Erythroblast (primary cell): ENCODE measurements around the gene RUNX3.

Source experiments
- DNase-seq, 2 experiments: peaks; one replicate each; lab custom pipeline; 2025; lab: John Stamatoyannopoulos, UW
- GATA1 ChIP-seq: IDR thresholded peaks from 2 replicates; pipeline ENCODE4 v1.6.1; 2011; ENCODE audit warnings: low read depth, mild to moderate bottlenecking, control low read depth, low read length, moderate library complexity
- POLR2A ChIP-seq: IDR thresholded peaks from 2 replicates; pipeline ENCODE4 v1.6.1; 2011; ENCODE audit warnings: mild to moderate bottlenecking, low read length

Gene RUNX3

DNA sequence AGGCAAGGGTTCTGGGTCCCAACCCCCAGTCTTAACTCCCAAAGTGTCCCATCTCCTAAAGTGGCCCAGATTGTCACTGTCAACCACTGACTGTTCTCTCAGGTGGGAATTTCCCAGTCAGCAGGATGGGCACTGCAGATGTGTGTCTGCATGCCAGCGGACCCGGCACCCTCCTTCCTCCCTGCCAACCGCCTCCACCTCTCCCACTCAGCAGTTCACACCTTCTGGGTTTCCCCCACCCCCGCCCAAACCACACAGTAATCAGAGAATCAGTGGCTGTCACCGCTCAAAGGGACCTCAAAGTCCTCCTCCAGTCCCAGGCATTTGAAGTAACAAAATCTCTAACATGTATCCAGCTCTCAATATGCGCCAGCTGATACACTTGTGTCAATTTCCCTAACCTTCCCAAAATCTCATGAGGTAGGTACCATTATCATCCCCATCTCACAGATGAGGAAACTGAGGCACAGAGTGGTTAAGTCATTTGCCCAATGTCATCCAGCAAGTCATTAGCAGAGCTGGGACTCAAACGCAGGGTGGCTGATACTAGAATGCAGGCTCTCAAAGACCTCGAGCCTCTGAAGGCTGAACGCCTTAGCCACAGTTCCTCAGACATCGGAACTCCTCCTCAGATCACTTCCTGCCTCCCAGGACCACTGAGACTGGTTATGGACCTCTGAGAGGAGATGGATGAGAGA, 4.8 kb downstream of the RUNX3 start:
- no peak for DNase-seq
- TF ChIP-seq GATA1 (no peak), POLR2A (no peak)

DNA sequence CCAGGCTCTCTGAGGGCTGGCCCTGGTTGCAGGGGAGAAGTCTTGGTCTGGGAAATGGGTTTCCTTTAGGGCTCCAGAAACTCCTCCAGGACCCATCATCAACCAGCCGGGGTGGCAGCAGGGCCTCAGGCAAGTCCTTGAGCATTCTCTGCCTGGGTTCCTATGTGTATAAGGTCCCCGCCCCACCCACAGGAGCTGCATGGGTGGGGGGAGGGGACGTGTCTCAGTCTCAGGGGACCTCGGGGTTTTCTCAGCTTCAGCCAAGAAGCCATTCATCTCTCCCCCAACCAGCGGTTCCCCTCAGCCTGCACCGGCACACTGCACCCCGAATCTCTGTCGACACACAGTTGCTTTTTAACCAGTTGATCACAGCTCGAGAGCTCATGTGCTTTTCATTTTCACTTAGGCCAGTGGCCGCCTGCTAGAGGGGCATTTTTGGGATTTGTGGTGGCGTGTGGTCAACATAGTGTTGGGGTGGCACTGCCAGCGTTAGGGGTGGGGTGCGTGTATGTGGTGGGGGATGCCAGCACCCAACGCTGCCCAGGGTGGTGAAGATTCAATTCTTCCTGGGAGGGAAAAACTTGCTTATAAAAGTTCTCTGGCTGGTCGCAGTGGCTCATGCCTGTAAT, 6.5 kb downstream of the RUNX3 start:
- TF ChIP-seq GATA1 = no peak
- no peak for DNase-seq

DNA sequence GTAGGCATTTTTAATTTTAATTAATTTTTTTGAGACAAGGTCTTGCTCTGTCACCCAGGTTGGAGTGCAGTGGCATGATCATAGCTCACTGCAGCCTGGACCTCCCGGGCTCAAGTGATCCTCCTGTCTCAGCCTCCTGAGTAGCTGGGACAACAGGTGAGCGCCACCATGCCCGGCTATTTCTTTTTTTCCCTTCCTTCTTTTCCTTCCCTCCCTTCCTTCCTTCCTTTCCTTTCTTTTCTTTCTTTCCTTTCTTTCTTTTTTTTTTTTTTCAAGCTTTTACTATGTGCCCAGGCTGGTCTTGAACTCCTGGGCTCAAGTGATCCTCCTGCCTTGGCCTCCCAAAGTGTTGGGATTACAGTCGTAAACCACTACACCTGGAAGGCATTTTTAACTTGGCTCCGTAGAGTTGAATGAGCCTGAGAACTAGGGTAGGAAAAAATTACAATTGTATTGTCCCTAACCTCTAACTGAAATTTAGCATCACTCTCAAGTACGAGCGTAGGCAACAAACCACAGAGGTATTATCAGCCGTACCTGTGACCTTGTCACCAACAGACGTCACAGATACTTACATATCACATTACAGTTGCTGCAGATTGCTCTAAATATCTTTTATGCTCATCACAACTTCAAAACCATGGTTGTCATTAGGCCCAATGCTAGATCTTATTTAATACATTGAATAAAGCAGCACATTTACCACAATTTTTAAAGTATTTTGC, 8.0 kb downstream of the RUNX3 start:
- no peak for DNase-seq
- no peak for TF ChIP-seq GATA1
- TF ChIP-seq POLR2A = no peak

DNA sequence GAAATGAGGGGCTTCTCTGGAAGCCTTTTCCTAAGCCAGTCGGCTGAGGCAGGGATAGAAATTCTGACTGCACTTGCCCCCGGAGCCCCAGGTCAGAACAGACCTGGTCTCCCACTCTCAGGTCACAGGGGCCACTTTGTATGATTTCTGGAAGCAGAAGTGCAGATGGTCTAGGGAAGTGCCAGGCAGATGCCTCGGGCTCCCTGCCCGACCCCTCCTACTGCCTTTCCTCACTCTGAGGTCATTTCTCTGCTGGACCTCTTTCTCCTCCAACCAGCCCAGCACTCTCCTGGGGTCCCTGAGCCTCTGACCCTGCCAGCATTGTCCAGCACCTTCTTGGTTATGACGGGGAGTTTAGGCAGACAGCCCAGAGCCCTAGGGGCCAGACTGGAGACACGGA, 8.7 kb downstream of the RUNX3 start:
- no peak for DNase-seq
- TF ChIP-seq POLR2A (no peak), GATA1 (no peak)

DNA sequence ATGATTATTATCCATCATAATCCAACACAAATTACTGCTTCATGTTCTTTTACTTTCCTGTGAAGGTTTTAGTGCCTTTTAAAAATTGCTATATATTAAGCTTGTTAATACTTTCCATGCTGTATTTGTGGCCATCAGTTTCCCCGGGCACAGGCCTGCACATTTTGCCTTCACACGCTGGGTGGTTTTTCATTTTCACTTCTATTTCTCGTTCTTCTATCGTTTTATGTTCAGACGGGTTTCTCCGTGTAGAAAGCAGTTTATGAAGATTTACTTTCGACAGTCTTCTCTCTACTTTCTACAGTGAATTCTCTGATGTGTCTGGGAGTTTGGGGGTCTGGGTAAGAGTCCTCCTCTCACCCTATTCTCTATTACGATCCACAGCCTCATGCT, 9.5 kb downstream of the RUNX3 start:
- no peak for DNase-seq
- TF ChIP-seq GATA1 (no peak), POLR2A (no peak)

DNA sequence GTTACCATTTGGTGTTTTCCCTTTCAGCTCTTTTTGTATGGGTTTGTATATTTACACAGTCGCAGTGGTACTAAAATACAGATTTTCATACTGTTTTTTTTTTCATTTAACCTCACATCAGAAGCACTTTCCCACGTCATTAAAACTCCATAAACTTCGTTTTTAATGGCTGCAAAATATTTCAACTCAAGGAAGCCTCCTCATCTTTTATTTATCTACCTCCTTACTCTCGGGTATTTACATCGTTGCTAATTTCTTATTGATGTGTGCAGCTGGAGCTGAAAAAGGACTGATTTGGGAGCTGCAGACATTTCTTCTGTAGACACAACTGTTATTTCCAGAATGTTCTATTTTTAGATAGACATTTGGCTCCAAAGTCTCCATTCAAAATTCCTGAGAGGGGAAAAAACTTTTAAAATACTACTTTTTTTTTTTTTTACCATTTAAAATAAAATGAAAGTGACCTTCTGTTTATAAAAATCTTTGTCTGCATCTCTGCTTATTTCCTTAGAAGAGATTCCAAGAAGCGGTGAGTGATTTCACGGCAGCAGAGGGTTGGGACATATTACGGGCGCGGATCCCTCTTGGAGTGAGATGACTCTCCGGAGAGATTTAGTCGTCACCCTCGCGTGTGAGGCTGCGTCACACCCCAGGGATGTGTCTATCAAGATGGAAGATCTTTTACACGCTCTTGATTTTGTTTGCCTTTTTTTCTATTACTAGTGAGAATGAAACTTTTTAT, 10.1 kb downstream of the RUNX3 start:
- DNase-seq = no peak
- TF ChIP-seq GATA1 = no peak

DNA sequence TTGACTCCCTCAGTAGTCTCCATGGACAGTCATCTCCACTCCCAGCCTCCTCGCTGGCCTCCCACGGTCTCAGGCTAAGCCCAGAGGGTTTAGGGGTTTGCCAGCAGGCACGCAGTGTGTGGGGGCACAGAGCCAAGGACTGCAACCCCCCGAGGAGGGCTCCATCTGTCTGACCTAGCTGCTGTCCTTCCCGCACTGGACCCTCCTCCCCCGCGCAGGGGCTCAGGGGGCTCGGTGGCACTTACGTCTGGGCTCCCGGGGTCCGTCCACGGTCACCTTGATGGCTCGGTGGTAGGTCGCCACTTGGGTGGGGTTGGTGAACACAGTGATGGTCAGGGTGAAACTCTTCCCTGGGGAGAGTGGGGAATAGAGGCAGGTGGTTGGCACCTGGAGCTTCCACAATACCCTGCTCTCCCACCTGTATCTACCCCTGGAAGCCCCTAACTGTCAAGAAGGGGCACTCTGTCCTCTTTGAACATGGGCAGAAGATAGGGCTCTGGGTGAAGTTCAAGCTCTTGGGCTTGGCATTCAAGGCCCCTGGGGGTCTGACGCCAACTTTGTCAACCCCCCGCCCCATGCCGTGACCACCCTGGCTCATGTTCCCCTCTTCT, 11.0 kb downstream of the RUNX3 start:
- TF ChIP-seq GATA1 (no peak), POLR2A (no peak)
- no peak for DNase-seq

DNA sequence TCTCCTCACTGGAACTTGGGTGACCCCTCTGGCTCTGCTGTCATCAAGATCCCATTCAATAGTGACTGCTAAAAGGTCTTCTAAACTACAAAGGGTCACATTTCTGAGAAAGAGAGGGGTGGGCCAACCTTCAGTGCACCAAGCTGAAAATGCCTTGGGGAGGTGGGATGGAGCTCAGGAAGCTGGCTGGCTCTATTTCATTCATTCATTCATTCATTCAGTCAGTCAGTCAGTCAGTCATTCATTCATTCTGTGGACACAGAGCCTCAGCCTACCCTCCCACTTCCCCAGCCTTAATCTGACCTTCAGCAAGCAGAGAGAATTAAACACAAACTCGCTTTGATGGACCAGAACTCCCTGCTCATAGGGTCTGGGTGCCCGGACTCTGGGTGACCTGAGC, 11.7 kb downstream of the RUNX3 start:
- DNase-seq = no peak
- TF ChIP-seq POLR2A (no peak), GATA1 (no peak)

DNA sequence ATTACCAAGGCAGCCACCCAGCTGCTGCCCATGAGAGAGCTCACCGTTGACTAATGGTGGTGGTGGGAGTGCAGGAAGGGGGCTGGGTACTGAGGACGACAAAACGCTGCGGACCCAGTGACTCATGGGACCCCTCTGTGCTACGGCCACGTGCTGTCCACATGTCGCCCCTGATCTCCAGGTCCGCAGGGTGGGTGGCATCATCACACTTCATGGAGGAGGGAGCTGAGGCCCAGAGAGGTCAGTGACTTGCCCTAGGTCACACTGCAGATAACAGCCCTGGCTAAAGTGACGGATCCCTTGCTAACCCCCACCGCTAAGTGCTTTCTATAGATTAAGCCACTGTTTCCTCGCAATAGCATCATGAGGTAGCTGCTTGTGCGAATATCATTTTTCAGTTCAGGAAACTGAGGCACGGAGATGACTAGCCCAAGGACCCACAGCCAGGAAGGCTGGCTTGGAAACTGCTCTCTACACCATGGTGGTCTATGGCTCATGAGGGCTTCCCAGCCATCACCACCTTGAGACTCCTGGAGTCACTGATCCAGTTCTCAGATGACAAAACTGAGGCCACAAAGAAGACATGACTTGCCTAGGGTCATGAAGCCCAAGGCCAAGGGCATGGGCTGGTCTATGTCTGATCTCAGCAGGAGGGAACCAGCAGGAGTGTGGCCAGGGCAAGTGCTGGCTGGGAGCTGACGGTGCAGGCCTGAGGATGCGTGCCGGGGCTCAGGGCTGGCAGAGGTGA, 12.6 kb downstream of the RUNX3 start:
- TF ChIP-seq POLR2A (no peak), GATA1 (no peak)
- DNase-seq = no peak

DNA sequence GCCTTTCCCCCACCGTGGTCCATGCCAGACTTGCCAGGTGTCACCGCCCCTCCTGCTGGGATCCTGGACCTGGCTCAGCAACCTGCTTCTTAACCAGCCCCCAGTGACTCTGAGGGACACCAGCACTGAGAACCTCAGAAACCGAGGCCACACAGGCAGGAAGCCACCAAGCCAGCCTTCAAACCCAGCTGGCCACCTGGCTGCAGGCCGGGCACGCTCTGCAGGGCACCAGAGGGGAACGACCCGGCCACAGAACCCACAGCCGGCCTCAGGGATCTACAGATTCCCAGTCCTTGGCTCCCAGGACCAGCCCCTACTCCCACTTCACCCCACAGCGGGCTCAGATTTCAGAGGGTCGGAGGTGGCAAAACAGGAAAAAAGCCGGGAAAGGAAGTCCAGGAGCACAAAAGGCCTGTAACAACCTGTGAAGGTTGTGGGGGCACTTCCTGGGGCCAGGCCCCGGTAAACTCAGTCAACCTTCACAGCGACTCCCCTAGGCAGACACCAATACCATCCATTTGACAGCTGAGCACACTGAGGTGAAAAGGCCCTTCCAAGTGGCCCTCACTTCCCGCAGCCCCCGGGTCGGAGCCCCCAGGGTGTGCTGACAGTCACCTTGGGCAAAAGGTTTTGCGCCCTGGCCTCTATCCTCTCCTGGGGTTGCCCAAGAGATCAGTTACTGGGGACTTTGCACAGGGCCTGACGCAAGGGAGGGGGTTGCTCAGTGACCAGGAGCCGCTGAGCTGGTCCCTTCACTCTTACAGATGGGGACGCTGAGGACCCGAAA, 14.1 kb downstream of the RUNX3 start:
- DNase-seq = no peak

DNA sequence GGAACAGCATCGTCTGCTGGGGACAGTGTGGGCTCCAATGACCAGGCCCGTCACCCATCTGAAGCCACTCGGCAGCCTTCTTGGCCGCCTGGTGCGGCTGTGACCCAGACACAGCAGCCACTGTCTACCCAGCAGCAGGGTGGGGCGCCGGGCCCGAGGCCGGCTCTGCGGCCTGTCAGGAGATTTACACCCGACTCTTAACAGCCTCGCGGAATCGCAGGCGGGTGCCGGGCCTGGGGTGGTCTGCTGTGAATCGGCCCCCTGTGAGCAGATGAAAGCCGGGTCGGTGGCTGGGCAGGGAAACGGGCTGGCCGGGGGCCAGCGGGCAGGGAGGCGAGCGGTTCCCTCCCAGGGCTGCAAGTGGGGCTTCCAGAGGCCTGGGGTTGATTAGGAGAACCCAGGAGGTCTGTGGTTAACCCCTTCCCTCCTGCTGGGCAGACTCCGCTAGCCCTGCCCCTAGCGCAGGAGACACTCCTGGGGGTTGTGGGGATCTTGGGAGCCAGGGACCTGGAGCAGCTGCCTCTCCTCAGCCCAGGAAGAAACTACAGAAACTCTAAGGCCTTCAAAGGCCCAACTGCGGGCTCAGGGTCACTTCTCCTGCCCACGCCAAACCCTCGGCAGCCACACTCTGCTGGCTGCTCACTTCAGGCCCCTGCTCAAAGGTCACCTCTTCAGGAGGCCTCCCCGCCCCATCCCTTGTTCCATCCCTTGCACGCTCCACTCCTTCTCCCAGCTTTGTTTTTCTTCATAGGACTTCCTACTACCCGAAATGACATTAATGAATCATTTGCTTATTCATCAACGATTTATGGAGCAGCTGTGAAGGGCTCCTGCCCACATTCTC, 15.6 kb downstream of the RUNX3 start:
- TF ChIP-seq POLR2A = no peak
- TF ChIP-seq GATA1 = no peak
- no peak for DNase-seq

More for the DNA sequence above, 14.1 kb downstream of the RUNX3 start:
- TF ChIP-seq GATA1 (no peak), POLR2A (no peak)
